Parathyroid adenoma (tissue), 2 donors: ENCODE measurements around the gene TGFBI.

ENCODE experiments used
- H2AFZ ChIP-seq: fragments of 300-600 bp; sonication (generic); one replicate; pipeline ENCODE4 v1.7.0; 2017; ENCODE audit warnings: antibody characterized with exemption, mild to moderate bottlenecking
- H3K27ac ChIP-seq: fragments of 300-600 bp; sonication (generic); one replicate; pipeline ENCODE4 v1.7.0; 2017
- H3K27me3 ChIP-seq: fragments of 300-600 bp; sonication (generic); one replicate; pipeline ENCODE4 v1.7.0; 2017; ENCODE audit warnings: low read length; ENCODE audit not compliant: control insufficient read depth, insufficient read depth
- H3K36me3 ChIP-seq: fragments of 300-600 bp; sonication (generic); one replicate; pipeline ENCODE4 v1.7.0; 2017; ENCODE audit warnings: low read length; ENCODE audit not compliant: control insufficient read depth, insufficient read depth
- H3K4me1 ChIP-seq: fragments of 300-600 bp; sonication (generic); one replicate; pipeline ENCODE4 v1.7.0; 2017; ENCODE audit warnings: control low read depth
- H3K4me2 ChIP-seq: fragments of 300-600 bp; sonication (generic); one replicate; pipeline ENCODE4 v1.7.0; 2017; ENCODE audit warnings: low read length
- H3K4me3 ChIP-seq: fragments of 300-600 bp; sonication (generic); one replicate; pipeline ENCODE4 v1.7.0; 2017; ENCODE audit warnings: low read depth, low read length
- H3K79me2 ChIP-seq: fragments of 300-600 bp; sonication (generic); one replicate; pipeline ENCODE4 v1.7.0; 2017; ENCODE audit warnings: control low read depth
- H3K9ac ChIP-seq: fragments of 300-600 bp; sonication (generic); one replicate; pipeline ENCODE4 v1.7.0; 2017; ENCODE audit warnings: mild to moderate bottlenecking
- H3K9me3 ChIP-seq: fragments of 300-600 bp; sonication (generic); one replicate; pipeline ENCODE4 v1.7.0; 2017; ENCODE audit warnings: low read length; ENCODE audit not compliant: control insufficient read depth
- CTCF ChIP-seq: fragments of 300-600 bp; sonication (generic); IDR thresholded peaks from one replicate; pipeline ENCODE4 v1.7.0; 2017; ENCODE audit warnings: antibody characterized with exemption, mild to moderate bottlenecking
- donor health status: primary hyperparathyroidism.

Gene TGFBI

GRCh38 chr5:135985951-135986350, 42.8 kb upstream of the TGFBI start:
- Histone ChIP-seq H3K27me3 (no peaks in the 10 kb centered on the region), H3K9me3 (no peaks in the 10 kb centered on the region), H3K79me2 (no peaks in the 10 kb centered on the region), H3K36me3 (no peaks in the 10 kb centered on the region), H2AFZ (no peak overlapping the region), H3K9ac (no peak overlapping the region), H3K4me3 (no peak overlapping the region), H3K27ac (no peak overlapping the region), H3K4me2 (no peak overlapping the region), H3K4me1 (no peaks in the 10 kb centered on the region)
- no peak for TF ChIP-seq CTCF

GRCh38 chr5:135986401-135986800, 42.4 kb upstream of the TGFBI start:
- no peak overlapping the region for H3K4me3 ChIP-seq
- no peak overlapping the region for H2AFZ ChIP-seq
- no peaks in the 10 kb centered on the region for H3K36me3 ChIP-seq
- no peaks in the 10 kb centered on the region for H3K27me3 ChIP-seq
- no peaks in the 10 kb centered on the region for H3K79me2 ChIP-seq
- no peak for TF ChIP-seq CTCF
- H3K4me1 ChIP-seq, result no peaks in the 10 kb centered on the region
- H3K9me3 ChIP-seq, result no peaks in the 10 kb centered on the region
- no peak overlapping the region for H3K27ac ChIP-seq
- no peak overlapping the region for H3K4me2 ChIP-seq
- H3K9ac ChIP-seq, result no peak overlapping the region

GRCh38 chr5:135986891-135987401, 41.8 kb upstream of the TGFBI start:
- no peak overlapping the region for H3K4me2 ChIP-seq
- H3K36me3 ChIP-seq, result no peaks in the 10 kb centered on the region
- no peak overlapping the region for H3K27ac ChIP-seq
- H3K27me3 ChIP-seq, result no peaks in the 10 kb centered on the region
- no peak for TF ChIP-seq CTCF
- no peak overlapping the region for H2AFZ ChIP-seq
- H3K4me1 ChIP-seq, result no peaks in the 10 kb centered on the region
- no peaks in the 10 kb centered on the region for H3K79me2 ChIP-seq
- H3K4me3 ChIP-seq, result no peak overlapping the region
- H3K9me3 ChIP-seq, result no peaks in the 10 kb centered on the region
- no peak overlapping the region for H3K9ac ChIP-seq

- no peak overlapping the region for H3K4me3 ChIP-seq
- no peaks in the 10 kb centered on the region for H3K27me3 ChIP-seq
- no peaks in the 10 kb centered on the region for H3K4me1 ChIP-seq
- no peak for TF ChIP-seq CTCF
- no peaks in the 10 kb centered on the region for H3K79me2 ChIP-seq
- H3K9ac ChIP-seq, result no peak overlapping the region
- no peaks in the 10 kb centered on the region for H3K9me3 ChIP-seq
- H3K27ac ChIP-seq, result no peak overlapping the region
- H2AFZ ChIP-seq, result no peak overlapping the region
- H3K4me2 ChIP-seq, result no peak overlapping the region
- H3K36me3 ChIP-seq, result no peaks in the 10 kb centered on the region
Measured at GRCh38 chr5:135988546-135988945, 40.2 kb upstream of the TGFBI start.

GRCh38 chr5:135989686-135990085, 39.1 kb upstream of the TGFBI start:
- Histone ChIP-seq H3K9ac (no peak overlapping the region), H3K4me2 (no peak overlapping the region), H2AFZ (no peak overlapping the region), H3K79me2 (no peaks in the 10 kb centered on the region), H3K4me1 (no peaks in the 10 kb centered on the region), H3K27me3 (no peaks in the 10 kb centered on the region), H3K27ac (no peak overlapping the region), H3K4me3 (no peak overlapping the region), H3K9me3 (no peaks in the 10 kb centered on the region), H3K36me3 (no peaks in the 10 kb centered on the region)
- no peak for TF ChIP-seq CTCF
